Stimulated activated CD8-positive, alpha-beta memory T cell treated with anti-CD3 and anti-CD28 coated beads, Interleukin-7, amount 100 ng/mL, for 4 hours (primary cell): ENCODE results near the gene RPL37A.
"Not testable (repeated sequence)": the region's sequence is repeated elsewhere in the genome, so short reads cannot be mapped to it uniquely, and the experiment has no call there.

Source experiments
- DNase-seq, 2 donors: peaks; one replicate each; pipeline ENCODE4 v3.0.0-alpha.2; 2020; ENCODE audit warnings: low read depth in 2 of 2

The RPL37A gene

GRCh38 chr2:216517447-216518225, 19.0 kb downstream of the RPL37A start:
- DNase-seq: no peak

- not testable (repeated sequence) for DNase-seq
Measured at GRCh38 chr2:216518566-216519119, 20.0 kb downstream of the RPL37A start.

- peak; percentile 6 to 33 for DNase-seq
Measured at GRCh38 chr2:216519154-216519762, 20.6 kb downstream of the RPL37A start.

- DNase-seq: no peak
Measured at GRCh38 chr2:216520112-216520511, 21.5 kb downstream of the RPL37A start.

- no peak for DNase-seq
Measured at GRCh38 chr2:216522892-216523502, 24.4 kb downstream of the RPL37A start.

GRCh38 chr2:216525972-216526371, 27.3 kb downstream of the RPL37A start:
- no peak for DNase-seq

GRCh38 chr2:216526939-216527338, 28.3 kb downstream of the RPL37A start:
- DNase-seq: no peak

GRCh38 chr2:216527600-216527999, 29.0 kb downstream of the RPL37A start:
- DNase-seq: no peak

- DNase-seq: no peak
Measured at GRCh38 chr2:216532562-216532961, 33.9 kb downstream of the RPL37A start.

- no peak for DNase-seq
Measured at GRCh38 chr2:216533609-216534008, 35.0 kb downstream of the RPL37A start.

GRCh38 chr2:216534809-216535208, 36.2 kb downstream of the RPL37A start:
- DNase-seq: no peak

- no peak for DNase-seq
Measured at GRCh38 chr2:216535454-216535995, 36.9 kb downstream of the RPL37A start.

- no peak for DNase-seq
Measured at GRCh38 chr2:216536734-216537210, 38.1 kb downstream of the RPL37A start.

- DNase-seq: no peak
Measured at GRCh38 chr2:216537366-216537765, 38.7 kb downstream of the RPL37A start.

GRCh38 chr2:216538538-216538937, 39.9 kb downstream of the RPL37A start:
- no peak for DNase-seq

- no peak for DNase-seq
Measured at GRCh38 chr2:216539120-216539519, 40.5 kb downstream of the RPL37A start.

GRCh38 chr2:216539791-216540241, 41.2 kb downstream of the RPL37A start:
- no peak for DNase-seq

GRCh38 chr2:216540920-216541319, 42.3 kb downstream of the RPL37A start:
- DNase-seq: no peak

- DNase-seq: no peak
Measured at GRCh38 chr2:216541505-216541904, 42.9 kb downstream of the RPL37A start.

GRCh38 chr2:216545359-216545758, 46.7 kb downstream of the RPL37A start:
- DNase-seq: no peak

- no peak for DNase-seq
Measured at GRCh38 chr2:216546241-216546640, 47.6 kb downstream of the RPL37A start.
